A673 (cell line): ENCODE data around the gene DAZ3. TPM values are rescaled to one million over a fixed set of nuclear protein-coding genes. Genes with fewer than 3 reads are reported as not detected.
A peak's percentile ranks its signal among the peaks of the same experiment; 100 is the strongest.
"Not testable (repeated sequence)": the region's sequence is repeated elsewhere in the genome, so short reads cannot be mapped to it uniquely, and the experiment has no call there.

ENCODE experiments used
- Bru-seq: library from RNA; stranded (reverse); fragments of 400-500 nt; gene quantifications from one replicate; lab custom pipeline; 2021; lab: Mats Ljungman, UMichigan
- BruChase-seq, 2 experiments: library from RNA; stranded (reverse); fragments of 400-500 nt; gene quantifications; one replicate each; lab custom pipeline; 2021; lab: Mats Ljungman, UMichigan
- BruUV-seq: library from RNA; stranded (reverse); fragments of 400-500 nt; replicated peaks from 2 replicates; lab custom pipeline; 2021; lab: Mats Ljungman, UMichigan
- CTCF ChIA-PET: fragments of 300-600 bp; sonication (Branson Sonifier 250); formaldehyde crosslinking; loops from one replicate; lab custom pipeline; 2022; ENCODE audit warnings: antibody characterized with exemption; lab: Charles Lee
- POLR2A ChIA-PET: fragments of 300-600 bp; sonication (Branson Sonifier 250); formaldehyde crosslinking; loops from one replicate; lab custom pipeline; 2022; ENCODE audit warnings: antibody characterized with exemption; ENCODE audit not compliant: low non-redundant PET; lab: Charles Lee
- DNase-seq: peaks from one replicate; pipeline ENCODE4 v3.0.0-alpha.2; 2015; ENCODE audit warnings: low spot score
- H3K27ac ChIP-seq: fragments of 200-600 bp; sonication (generic); 2 replicates; pipeline ENCODE4 v1.5.1; 2016; ENCODE audit warnings: mixed run types, low read depth, mild to moderate bottlenecking, mixed read lengths, antibody characterized with exemption, low read length; ENCODE audit not compliant: poor library complexity, severe bottlenecking
- H3K27me3 ChIP-seq: fragments of 200-600 bp; sonication (generic); replicated peaks from 2 replicates; pipeline ENCODE4 v1.6.1; 2017; ENCODE audit warnings: mixed run types, low read depth, mild to moderate bottlenecking, mixed read lengths, antibody characterized with exemption, low read length; ENCODE audit not compliant: insufficient read depth, poor library complexity
- H3K36me3 ChIP-seq: fragments of 200-600 bp; sonication (generic); 2 replicates; pipeline ENCODE4 v1.6.1; 2016; ENCODE audit warnings: mixed run types, mild to moderate bottlenecking, mixed read lengths, antibody characterized with exemption, low read length; ENCODE audit not compliant: insufficient read depth, poor library complexity, severe bottlenecking
- H3K4me1 ChIP-seq: fragments of 200-600 bp; sonication (generic); 2 replicates; pipeline ENCODE4 v1.6.1; 2017; ENCODE audit warnings: mixed run types, mild to moderate bottlenecking, mixed read lengths, antibody characterized with exemption, low read length; ENCODE audit not compliant: insufficient read depth, poor library complexity, severe bottlenecking
- H3K4me3 ChIP-seq: fragments of 200-600 bp; sonication (generic); 2 replicates; pipeline ENCODE4 v1.5.1; 2016; ENCODE audit warnings: low read depth, mixed run types, mild to moderate bottlenecking, mixed read lengths, low read length; ENCODE audit not compliant: poor library complexity, severe bottlenecking
- H3K9me3 ChIP-seq: fragments of 200-600 bp; sonication (generic); 2 replicates; pipeline ENCODE4 v1.6.1; 2016; ENCODE audit warnings: mixed run types, low read depth, mild to moderate bottlenecking, mixed read lengths, antibody characterized with exemption, low read length; ENCODE audit not compliant: poor library complexity, severe bottlenecking
- intact Hi-C: fragments of 100-400 bp; cut with micrococcal nuclease; formaldehyde crosslinking; loops from one replicate; pipeline ENCODE4 v1.10.0; 2022; ENCODE audit not compliant: unreplicated experiment
- long read RNA-seq: library from polyadenylated mRNA; stranded (forward); transcript quantifications from one replicate; pipeline ENCODE4 v2.0.0, GENCODE V29; 2022
- total RNA-seq: library from RNA; stranded (reverse); gene quantifications from 2 replicates; pipeline ENCODE4 v1.2.3, GENCODE V29; 2021

DAZ3 gene
- total RNA-seq (not detected in 2 replicates), Bru-seq, nascent RNA (not detected), BruChase-seq, experiment 1, labeled RNA remaining after a 2-hour chase (percentile 2 among the genes with signal in this experiment), BruChase-seq, experiment 2, labeled RNA remaining after a 6-hour chase (not detected)
- long read RNA-seq, result 0 reads

GRCh38 chrY:24813293-24813692 lies at the start of gene DAZ3:
Gene DAZ3, minus strand, starts transcription at chrY:24813393. Its CDS starts 208 bp downstream, at chrY:24813185.
- H3K27ac ChIP-seq, H3K4me3 ChIP-seq, BruUV-seq, H3K27me3 ChIP-seq, POLR2A ChIA-PET, DNase-seq, H3K9me3 ChIP-seq, H3K36me3 ChIP-seq, CTCF ChIA-PET, H3K4me1 ChIP-seq, intact Hi-C loops: not testable (repeated sequence)

DNA sequence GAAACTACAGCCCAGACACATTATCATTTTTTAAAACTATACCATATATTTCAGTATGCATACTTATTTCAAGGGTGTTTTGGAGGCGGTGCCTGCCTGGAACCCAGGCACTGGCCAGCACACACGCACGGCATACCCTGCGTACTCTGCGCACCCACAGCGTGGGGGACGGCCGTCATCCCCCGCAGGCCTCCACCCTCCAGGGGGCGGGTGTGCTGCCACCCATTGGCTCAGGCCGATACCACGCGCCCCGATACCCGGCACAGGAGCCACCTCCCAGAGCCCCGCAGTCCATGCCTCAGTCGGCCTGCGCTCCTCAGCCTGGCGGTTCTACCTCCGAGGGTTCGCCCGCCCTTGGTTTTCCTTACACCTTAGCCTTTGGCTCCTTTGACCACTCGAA lies 20.4 kb upstream of the DAZ3 start, which contains the start of gene DAZ4:
Gene DAZ4 (plus strand): TSS at position 301 of the 400 bp plus-strand sequence. CDS start 208 bp downstream, outside the sequence.
- POLR2A ChIA-PET, intact Hi-C loops, BruUV-seq: not testable (repeated sequence)

DNA sequence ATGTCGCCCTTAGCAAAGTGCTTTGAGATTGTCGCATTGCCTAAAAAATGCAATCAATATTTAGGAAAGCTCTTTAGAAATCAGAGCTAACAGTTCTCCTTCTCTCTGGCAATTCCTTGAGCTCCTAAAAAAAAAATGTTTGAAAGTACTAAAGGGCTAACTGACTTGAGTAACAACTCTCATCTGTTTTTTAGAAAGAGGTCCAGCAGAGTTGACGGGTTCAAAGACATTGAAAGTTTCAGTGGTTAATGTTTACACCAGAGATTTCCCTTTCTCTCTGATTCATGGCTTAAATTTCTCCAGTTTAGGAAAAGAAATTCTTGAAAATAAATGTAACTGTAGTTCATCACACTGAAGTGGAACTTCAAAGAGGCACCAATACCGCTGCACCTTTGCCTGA lies 11.9 kb upstream of the DAZ3 start:
- H3K4me1 ChIP-seq, POLR2A ChIA-PET, H3K36me3 ChIP-seq, BruUV-seq, H3K27me3 ChIP-seq, intact Hi-C loops, H3K4me3 ChIP-seq, DNase-seq, H3K27ac ChIP-seq, CTCF ChIA-PET, H3K9me3 ChIP-seq: not testable (repeated sequence)

More for the DNA sequence above, 20.4 kb upstream of the DAZ3 start, which contains the start of gene DAZ4:
- H3K9me3 ChIP-seq, DNase-seq, H3K36me3 ChIP-seq, H3K4me1 ChIP-seq, H3K4me3 ChIP-seq, H3K27ac ChIP-seq, CTCF ChIA-PET, H3K27me3 ChIP-seq: not testable (repeated sequence)

DNA sequence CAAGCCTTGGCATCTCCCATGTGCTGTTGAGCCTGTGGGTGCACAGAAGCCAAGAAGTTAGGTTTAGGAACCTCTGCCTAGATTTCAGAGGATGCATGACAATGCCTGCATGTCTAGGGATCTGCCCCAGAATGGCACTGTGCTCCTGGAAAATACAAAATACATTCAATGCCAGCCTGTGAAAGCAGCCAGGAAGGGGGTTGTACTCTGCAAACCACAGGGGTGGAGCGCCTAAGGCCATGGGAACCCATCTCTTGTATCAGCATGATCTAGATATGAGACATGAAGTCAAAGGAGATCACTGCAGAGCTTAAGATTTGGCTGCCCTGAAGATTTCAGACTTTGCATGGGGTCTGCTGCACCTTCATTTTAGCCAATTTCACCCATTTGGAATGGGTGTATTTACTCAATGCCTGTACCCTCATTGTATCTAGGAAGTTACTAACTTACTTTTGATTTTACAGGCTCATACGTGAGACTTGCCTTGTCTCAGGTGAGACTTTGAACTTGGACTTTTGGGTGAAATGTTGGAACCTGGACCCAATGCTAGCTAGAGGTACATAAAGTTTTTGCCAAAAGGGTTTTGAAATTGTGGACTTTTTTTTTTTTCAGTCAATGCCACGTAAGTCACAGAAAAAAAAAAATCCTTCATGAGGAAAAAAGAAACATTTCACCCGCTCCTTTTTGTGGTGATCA lies 11.1 kb upstream of the DAZ3 start:
- H3K27me3 ChIP-seq, H3K27ac ChIP-seq, CTCF ChIA-PET, BruUV-seq, DNase-seq, H3K9me3 ChIP-seq, H3K4me1 ChIP-seq, POLR2A ChIA-PET, intact Hi-C loops, H3K36me3 ChIP-seq, H3K4me3 ChIP-seq: not testable (repeated sequence)

GRCh38 chrY:24821836-24822235 lies 8.6 kb upstream of the DAZ3 start:
- H3K27ac ChIP-seq, H3K4me3 ChIP-seq, BruUV-seq, CTCF ChIA-PET, H3K4me1 ChIP-seq, H3K9me3 ChIP-seq, intact Hi-C loops, POLR2A ChIA-PET, DNase-seq, H3K36me3 ChIP-seq, H3K27me3 ChIP-seq: not testable (repeated sequence)

Other genes starting within 250 kb of the DAZ3 start
- gene BPY2B, start 195.4 kb downstream of the DAZ3 start, total RNA-seq, result not detected in 2 replicates
- not detected in 2 replicates for gene DAZ4, start 20.5 kb upstream of the DAZ3 start, total RNA-seq
- not detected in 2 replicates for gene BPY2C, start 238.7 kb upstream of the DAZ3 start, total RNA-seq